Breast epithelium (tissue), 4 donors: ENCODE data around the gene NCOA1. TPM values are rescaled to one million over a fixed set of nuclear protein-coding genes. Genes with fewer than 3 reads are reported as not detected.

Experiments used
- DNase-seq, 2 donors: peaks; one replicate each; pipeline ENCODE4 v3.0.0-alpha.2; 2019; ENCODE audit warnings: low spot score in 2 of 2
- H3K27ac ChIP-seq, 2 donors: fragments of 200-600 bp; sonication (generic) in 1 of 2; one replicate each; pipeline ENCODE4 v1.5.1; 2016 to 2019; ENCODE audit warnings: mild to moderate bottlenecking in 1 of 2
- H3K27me3 ChIP-seq, 2 donors: fragments of 200-600 bp; sonication (generic) in 1 of 2; one replicate each; pipeline versions ENCODE4 v1.5.1 to v1.6.0; 2017 to 2019; ENCODE audit warnings: control low read depth in 1 of 2, mild to moderate bottlenecking in 1 of 2
- H3K36me3 ChIP-seq: fragments of 200-600 bp; one replicate; pipeline ENCODE4 v1.5.1; 2019
- H3K4me1 ChIP-seq, 2 donors: fragments of 200-600 bp; sonication (generic); one replicate each; pipeline ENCODE4 v1.5.1; 2016 to 2019; ENCODE audit warnings: control low read depth in 1 of 2
- H3K4me3 ChIP-seq, 3 donors: fragments of 200-600 bp; sonication (generic); 1 replicate in 2 of 3; 2 replicates in 1 of 3; pipeline ENCODE4 v1.5.1; 2016 to 2019; ENCODE audit warnings: mild to moderate bottlenecking in 3 of 3, moderate library complexity in 2 of 3
- H3K9me3 ChIP-seq, 2 donors: fragments of 200-600 bp; sonication (generic) in 1 of 2; one replicate each; pipeline ENCODE4 v1.5.1; 2016 to 2019; ENCODE audit warnings: control low read depth in 1 of 2
- POLR2A ChIP-seq: fragments of 450-650 bp; IDR thresholded peaks from one replicate; pipeline ENCODE4 v1.6.1; 2016; ENCODE audit warnings: antibody characterized with exemption, mild to moderate bottlenecking, moderate library complexity
- POLR2AphosphoS5 ChIP-seq, 3 donors: sonication (generic); formaldehyde crosslinking; IDR thresholded peaks; one replicate each; pipeline ENCODE4 v1.6.1; 2017; ENCODE audit warnings: antibody characterized with exemption in 3 of 3
- intact Hi-C: fragments of 100-400 bp; cut with DNase I; formaldehyde crosslinking; loops from one replicate; pipeline ENCODE4 v1.15.1; 2023; ENCODE audit warnings: low total_unique reads
- total RNA-seq, 3 donors: library from RNA; depleted of rRNA; stranded (reverse); fragments of >200 nt; gene quantifications; one replicate each; pipeline ENCODE4 v1.1.0, GENCODE V29; 2016
- TF ChIP-seq, protein P1 (sequence below), 3 donors: fragments of 450-650 bp; IDR thresholded peaks; one replicate each; pipeline ENCODE4 v1.5.1; 2016 to 2017; ENCODE audit warnings: antibody characterized with exemption in 3 of 3, mild to moderate bottlenecking in 3 of 3, moderate library complexity in 3 of 3

NCOA1 gene
- total RNA-seq, 3 donors from 2014 or later = 66.4 to 83.4 (median 69.2) TPM

DNA sequence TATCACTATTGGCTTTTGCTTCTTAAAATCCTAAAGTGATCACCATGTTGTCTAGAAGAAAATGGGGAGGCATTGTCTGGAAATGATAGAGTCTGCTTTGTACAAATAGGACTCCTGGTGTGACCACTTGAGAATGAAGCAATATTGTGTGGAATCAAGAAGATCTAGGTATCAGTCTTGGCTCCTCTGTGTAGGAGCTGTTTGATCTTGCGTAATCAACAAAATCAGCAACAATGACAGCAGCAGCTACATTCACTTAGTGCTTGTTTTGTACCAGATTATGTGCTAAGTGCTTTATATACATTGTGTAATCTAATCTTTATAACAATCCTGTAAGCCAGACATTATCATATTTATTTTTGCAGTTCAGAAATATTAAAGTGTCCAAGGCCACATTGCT lies 17.8 kb downstream of the NCOA1 start:
- Histone ChIP-seq H3K4me1 (peaks cover 0 to 5% of the 10 kb centered on the region in 2 donors), H3K27ac (no peak overlapping the region), H3K9me3 (no peaks in the 10 kb centered on the region), H3K27me3 (no peaks in the 10 kb centered on the region), H3K4me3 (no peak overlapping the region), H3K36me3 (no peaks in the 10 kb centered on the region)
- DNase-seq = no peak
- TF ChIP-seq POLR2A (no peak), POLR2AphosphoS5 (IDR thresholded peaks at IDR 0.05) (no peak)
- TF ChIP-seq, protein P1, sequence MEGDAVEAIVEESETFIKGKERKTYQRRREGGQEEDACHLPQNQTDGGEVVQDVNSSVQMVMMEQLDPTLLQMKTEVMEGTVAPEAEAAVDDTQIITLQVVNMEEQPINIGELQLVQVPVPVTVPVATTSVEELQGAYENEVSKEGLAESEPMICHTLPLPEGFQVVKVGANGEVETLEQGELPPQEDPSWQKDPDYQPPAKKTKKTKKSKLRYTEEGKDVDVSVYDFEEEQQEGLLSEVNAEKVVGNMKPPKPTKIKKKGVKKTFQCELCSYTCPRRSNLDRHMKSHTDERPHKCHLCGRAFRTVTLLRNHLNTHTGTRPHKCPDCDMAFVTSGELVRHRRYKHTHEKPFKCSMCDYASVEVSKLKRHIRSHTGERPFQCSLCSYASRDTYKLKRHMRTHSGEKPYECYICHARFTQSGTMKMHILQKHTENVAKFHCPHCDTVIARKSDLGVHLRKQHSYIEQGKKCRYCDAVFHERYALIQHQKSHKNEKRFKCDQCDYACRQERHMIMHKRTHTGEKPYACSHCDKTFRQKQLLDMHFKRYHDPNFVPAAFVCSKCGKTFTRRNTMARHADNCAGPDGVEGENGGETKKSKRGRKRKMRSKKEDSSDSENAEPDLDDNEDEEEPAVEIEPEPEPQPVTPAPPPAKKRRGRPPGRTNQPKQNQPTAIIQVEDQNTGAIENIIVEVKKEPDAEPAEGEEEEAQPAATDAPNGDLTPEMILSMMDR (IDR thresholded peaks at IDR 0.05) = no peak
- intact Hi-C loops = no loop called here

DNA sequence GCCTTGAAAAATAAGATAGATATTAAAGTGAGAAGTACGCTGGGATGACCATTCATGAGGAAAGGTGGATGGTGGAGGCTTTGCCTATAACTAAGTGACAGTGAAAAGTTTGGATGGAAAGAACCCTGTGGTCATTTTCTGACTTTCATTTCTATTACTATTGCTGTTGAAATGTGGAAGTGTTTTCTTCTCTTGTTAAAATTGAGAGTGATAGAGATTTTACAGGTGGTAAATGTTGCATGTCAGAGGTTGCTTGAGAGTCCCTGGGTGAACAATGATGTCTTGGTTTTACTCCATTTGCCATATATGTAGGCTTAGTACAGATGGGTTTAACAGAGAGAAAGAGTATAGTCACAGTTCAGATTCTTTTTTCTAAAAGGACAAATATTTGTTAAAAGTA lies 18.4 kb downstream of the NCOA1 start:
- DNase-seq = no peak
- Histone ChIP-seq H3K27ac (no peak overlapping the region), H3K27me3 (no peaks in the 10 kb centered on the region), H3K4me1 (peaks cover 0 to 5% of the 10 kb centered on the region in 2 donors), H3K4me3 (no peak overlapping the region), H3K36me3 (no peaks in the 10 kb centered on the region), H3K9me3 (no peaks in the 10 kb centered on the region)
- TF ChIP-seq POLR2AphosphoS5 (IDR thresholded peaks at IDR 0.05) (no peak), POLR2A (no peak)
- TF ChIP-seq, protein P1 (IDR thresholded peaks at IDR 0.05) = no peak
- intact Hi-C loops = no loop called here

- Histone ChIP-seq H3K27ac (no peak overlapping the region), H3K27me3 (no peaks in the 10 kb centered on the region), H3K4me1 (peaks cover 0 to 5% of the 10 kb centered on the region in 2 donors), H3K36me3 (no peaks in the 10 kb centered on the region), H3K9me3 (no peaks in the 10 kb centered on the region), H3K4me3 (no peak overlapping the region)
- TF ChIP-seq POLR2A = no peak
- intact Hi-C loops = no loop called here
- no peak for DNase-seq
Observed at GRCh38 chr2:24509840-24510239, 18.8 kb downstream of the NCOA1 start.

DNA sequence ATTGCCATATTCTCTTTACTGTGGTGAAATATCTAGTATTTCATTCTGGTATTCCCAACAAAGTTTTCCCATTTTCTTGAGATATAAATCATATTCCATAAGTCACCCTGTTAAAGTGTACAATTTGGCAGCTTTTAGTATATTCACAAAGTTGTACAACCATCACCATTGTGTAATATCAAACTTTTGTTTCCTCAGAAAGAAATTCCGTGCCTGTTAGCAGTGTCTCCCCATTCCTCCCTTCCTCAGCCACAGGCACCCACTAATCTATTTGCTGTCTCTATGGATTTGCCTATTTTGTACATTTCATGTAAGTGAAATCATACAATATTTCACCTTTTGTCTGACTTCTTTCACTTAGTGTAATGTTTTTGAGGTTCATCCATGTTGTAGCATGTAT lies 19.7 kb downstream of the NCOA1 start:
- intact Hi-C loops = no loop called here
- TF ChIP-seq POLR2AphosphoS5 (IDR thresholded peaks at IDR 0.05) (no peak), POLR2A (no peak)
- TF ChIP-seq, protein P1 (IDR thresholded peaks at IDR 0.05) = no peak
- no peaks in the 10 kb centered on the region for H3K36me3 ChIP-seq
- H3K4me3 ChIP-seq = no peak overlapping the region
- no peak for DNase-seq
- no peaks in the 10 kb centered on the region for H3K9me3 ChIP-seq
- peaks cover 0 to 5% of the 10 kb centered on the region in 2 donors for H3K4me1 ChIP-seq
- no peak overlapping the region for H3K27ac ChIP-seq
- H3K27me3 ChIP-seq = no peaks in the 10 kb centered on the region

DNA sequence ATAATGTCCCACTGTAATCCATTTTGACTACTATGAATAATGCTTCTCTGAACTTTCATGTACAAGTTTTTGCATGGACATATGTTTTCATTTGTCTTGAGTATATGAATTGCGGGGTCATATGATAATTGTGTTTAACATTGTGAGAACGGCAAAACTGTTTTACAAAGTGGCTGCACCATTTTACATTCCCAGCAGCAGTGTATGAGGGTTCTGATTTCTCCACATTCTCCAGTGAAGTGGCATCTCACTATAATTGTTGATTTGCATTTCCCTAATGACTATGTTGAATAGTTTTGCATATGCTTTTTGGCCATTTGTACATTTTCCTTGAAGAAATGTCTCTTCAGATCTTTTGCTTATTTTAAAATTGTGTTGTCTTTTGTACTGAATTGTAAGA lies 20.1 kb downstream of the NCOA1 start:
- H3K4me3 ChIP-seq = no peak overlapping the region
- TF ChIP-seq POLR2AphosphoS5 (IDR thresholded peaks at IDR 0.05) (no peak), POLR2A (no peak)
- TF ChIP-seq, protein P1 (IDR thresholded peaks at IDR 0.05) = no peak
- H3K36me3 ChIP-seq = no peaks in the 10 kb centered on the region
- no peaks in the 10 kb centered on the region for H3K9me3 ChIP-seq
- DNase-seq = no peak
- no peaks in the 10 kb centered on the region for H3K27me3 ChIP-seq
- intact Hi-C loops = no loop called here
- no peak overlapping the region for H3K27ac ChIP-seq
- H3K4me1 ChIP-seq = peaks cover 0 to 5% of the 10 kb centered on the region in 2 donors

- no peaks in the 10 kb centered on the region for H3K27me3 ChIP-seq
- H3K27ac ChIP-seq = no peak overlapping the region
- H3K36me3 ChIP-seq = no peaks in the 10 kb centered on the region
- H3K4me1 ChIP-seq = peaks cover 0 to 5% of the 10 kb centered on the region in 2 donors
- TF ChIP-seq, protein P1 (IDR thresholded peaks at IDR 0.05) = no peak
- TF ChIP-seq POLR2A = no peak
- no peak for TF ChIP-seq POLR2AphosphoS5 (IDR thresholded peaks at IDR 0.05)
- no peak for DNase-seq
- intact Hi-C loops = no loop called here
- H3K4me3 ChIP-seq = no peak overlapping the region
- H3K9me3 ChIP-seq = no peaks in the 10 kb centered on the region
Observed at GRCh38 chr2:24511894-24512293, 20.8 kb downstream of the NCOA1 start.
